Stimulated activated CD4-positive, alpha-beta T cell treated with anti-CD3 and anti-CD28 coated beads, Interleukin-1b, Interleukin-23, amount 100 ng/mL, for 4 hours (primary cell): ENCODE results near the gene ADI1.
"Not testable (repeated sequence)": the region's sequence is repeated elsewhere in the genome, so short reads cannot be mapped to it uniquely, and the experiment has no call there.

Experiments used
- DNase-seq, 2 donors: peaks; one replicate each; pipeline ENCODE4 v3.0.0-alpha.2; 2020; ENCODE audit warnings: low read depth in 2 of 2

ADI1 gene

GRCh38 chr2:3529316-3530025 lies 10.1 kb upstream of the ADI1 start:
- no peak for DNase-seq

- DNase-seq = no peak
These were observed 8.8 kb upstream of the ADI1 start for GRCh38 chr2:3527886-3528785.

GRCh38 chr2:3526871-3527270 lies 7.5 kb upstream of the ADI1 start:
- DNase-seq = no peak

- no peak for DNase-seq
These were observed 4.3 kb upstream of the ADI1 start for GRCh38 chr2:3523551-3524041.

- no peak for DNase-seq
These were observed 3.7 kb upstream of the ADI1 start for GRCh38 chr2:3522961-3523421.

GRCh38 chr2:3520591-3520990 lies 1.3 kb upstream of the ADI1 start:
- DNase-seq = no peak

- peak; percentile 97 to 98 for DNase-seq
These were observed 656 bp downstream of the ADI1 start for GRCh38 chr2:3518496-3519254.

GRCh38 chr2:3517948-3518495 lies 1.3 kb downstream of the ADI1 start:
- no peak for DNase-seq

- no peak for DNase-seq
These were observed 2.5 kb downstream of the ADI1 start for GRCh38 chr2:3516831-3517230.

GRCh38 chr2:3515438-3515837 lies 3.9 kb downstream of the ADI1 start:
- not testable (repeated sequence) for DNase-seq

GRCh38 chr2:3513026-3513810 lies 6.1 kb downstream of the ADI1 start:
- no peak for DNase-seq

- no peak for DNase-seq
These were observed 7.2 kb downstream of the ADI1 start for GRCh38 chr2:3512086-3512485.

- no peak for DNase-seq
These were observed 13.6 kb downstream of the ADI1 start for GRCh38 chr2:3505771-3506170.

- no peak for DNase-seq
These were observed 14.6 kb downstream of the ADI1 start for GRCh38 chr2:3504741-3505140.

GRCh38 chr2:3503483-3503882 lies 15.8 kb downstream of the ADI1 start:
- no peak for DNase-seq

GRCh38 chr2:3503046-3503445 lies 16.3 kb downstream of the ADI1 start:
- no peak for DNase-seq

- DNase-seq = no peak
These were observed 18.9 kb downstream of the ADI1 start for GRCh38 chr2:3500326-3500899.

GRCh38 chr2:3498783-3499394 lies 20.4 kb downstream of the ADI1 start:
- no peak for DNase-seq

GRCh38 chr2:3496708-3497080 lies 22.6 kb downstream of the ADI1 start:
- DNase-seq = not testable (repeated sequence)

- DNase-seq = no peak
These were observed 24.2 kb downstream of the ADI1 start for GRCh38 chr2:3494984-3495666.
